ENCODE measurements around the gene MRPL47.
A peak's percentile ranks its signal among the peaks of the same experiment; 100 is the strongest.
"Not testable (repeated sequence)": the region's sequence is repeated elsewhere in the genome, so short reads cannot be mapped to it uniquely, and the experiment has no call there.

Gene MRPL47

GRCh38 chr3:179604321-179605078 is at the start of gene MRPL47, which contains the start of gene NDUFB5:
Gene MRPL47 (minus strand): TSS chr3:179604638. CDS start chr3:179604624, 14 bp downstream.
Gene NDUFB5 (plus strand): TSS chr3:179604794. CDS start chr3:179604816, 22 bp downstream.
- DNase-seq: peak; percentile 97

GRCh38 chr3:179653096-179653797 is 48.8 kb upstream of the MRPL47 start:
- DNase-seq: peak; percentile 53

GRCh38 chr3:179652447-179653095 is 48.1 kb upstream of the MRPL47 start, which contains the start of gene USP13:
Gene USP13 (plus strand): TSS chr3:179653040. CDS start chr3:179653226, 186 bp downstream.
- peak; percentile 57 for DNase-seq

- no peak for DNase-seq
Observed at GRCh38 chr3:179651687-179652446, 47.4 kb upstream of the MRPL47 start.

GRCh38 chr3:179646177-179646576 is 41.7 kb upstream of the MRPL47 start:
- no peak for DNase-seq

GRCh38 chr3:179643837-179644236 is 39.4 kb upstream of the MRPL47 start:
- DNase-seq: not testable (repeated sequence)

GRCh38 chr3:179642871-179643270 is 38.4 kb upstream of the MRPL47 start:
- no peak for DNase-seq

GRCh38 chr3:179640469-179640868 is 36.0 kb upstream of the MRPL47 start:
- no peak for DNase-seq

GRCh38 chr3:179630753-179631451 is 26.5 kb upstream of the MRPL47 start:
- no peak for DNase-seq

- DNase-seq: no peak
Observed at GRCh38 chr3:179624451-179624850, 20.0 kb upstream of the MRPL47 start.

GRCh38 chr3:179622023-179622422 is 17.6 kb upstream of the MRPL47 start:
- DNase-seq: no peak

GRCh38 chr3:179615458-179616173 is 11.2 kb upstream of the MRPL47 start:
- no peak for DNase-seq

GRCh38 chr3:179613807-179614206 is 9.4 kb upstream of the MRPL47 start:
- DNase-seq: peak; percentile 32

- no peak for DNase-seq
Observed at GRCh38 chr3:179610066-179610465, 5.6 kb upstream of the MRPL47 start.

GRCh38 chr3:179608931-179609720 is 4.7 kb upstream of the MRPL47 start:
- DNase-seq: no peak

- no peak for DNase-seq
Observed at GRCh38 chr3:179606534-179607085, 2.2 kb upstream of the MRPL47 start.

- peak; percentile 55 for DNase-seq
Observed at GRCh38 chr3:179603831-179604230, 607 bp downstream of the MRPL47 start.

- no peak for DNase-seq
Observed at GRCh38 chr3:179603321-179603720, 1.1 kb downstream of the MRPL47 start.

GRCh38 chr3:179599531-179599930 is 4.9 kb downstream of the MRPL47 start:
- no peak for DNase-seq

- DNase-seq: no peak
Observed at GRCh38 chr3:179591313-179591712, 13.1 kb downstream of the MRPL47 start.

All from kidney glomerular epithelial cell (primary cell).